Measurements from ENCODE around the gene LTBR.

Gene LTBR

GRCh38 chr12:6384499-6385436, 806 bp downstream of the LTBR start:
- DNase-seq = no peak

GRCh38 chr12:6386038-6386437, 2.1 kb downstream of the LTBR start:
- DNase-seq = no peak

DNA sequence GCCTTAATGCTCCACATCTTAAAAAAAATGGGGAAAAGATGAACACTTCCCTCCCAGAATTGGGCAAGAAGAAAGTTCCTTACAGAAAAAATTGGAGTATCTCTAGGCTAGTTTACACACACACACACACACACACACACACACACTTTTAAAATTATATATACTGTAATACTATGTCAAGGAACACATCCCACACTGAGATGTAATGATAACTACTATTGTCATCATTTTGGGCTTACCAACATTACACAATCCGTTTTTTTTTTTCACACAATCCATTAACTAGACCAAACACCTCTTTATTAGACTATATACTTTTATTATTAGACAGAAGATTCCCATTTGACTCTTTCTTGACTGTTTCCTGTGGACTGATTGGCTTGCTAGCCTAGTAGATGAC, 2.5 kb downstream of the LTBR start:
- no peak for DNase-seq

DNA sequence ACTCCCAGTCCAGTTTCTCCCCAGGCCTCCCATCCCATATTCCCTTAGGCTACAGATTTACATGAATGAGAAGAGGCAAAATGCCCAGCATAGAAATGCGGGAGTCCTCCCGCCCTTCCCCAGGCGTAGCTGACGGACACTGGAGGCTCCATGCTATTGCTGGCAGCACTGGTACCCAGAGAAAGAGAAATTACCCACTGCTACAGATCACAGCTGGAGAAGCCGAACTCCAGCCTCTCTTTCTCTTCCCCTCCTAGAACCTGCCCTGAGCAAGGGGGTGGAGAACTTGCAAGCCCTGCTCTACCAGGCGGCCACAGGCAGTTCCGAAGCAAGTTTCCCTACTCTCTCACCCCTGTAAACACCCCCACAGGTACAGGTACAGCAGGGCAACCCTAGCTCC, 3.6 kb downstream of the LTBR start:
- no peak for DNase-seq

DNA sequence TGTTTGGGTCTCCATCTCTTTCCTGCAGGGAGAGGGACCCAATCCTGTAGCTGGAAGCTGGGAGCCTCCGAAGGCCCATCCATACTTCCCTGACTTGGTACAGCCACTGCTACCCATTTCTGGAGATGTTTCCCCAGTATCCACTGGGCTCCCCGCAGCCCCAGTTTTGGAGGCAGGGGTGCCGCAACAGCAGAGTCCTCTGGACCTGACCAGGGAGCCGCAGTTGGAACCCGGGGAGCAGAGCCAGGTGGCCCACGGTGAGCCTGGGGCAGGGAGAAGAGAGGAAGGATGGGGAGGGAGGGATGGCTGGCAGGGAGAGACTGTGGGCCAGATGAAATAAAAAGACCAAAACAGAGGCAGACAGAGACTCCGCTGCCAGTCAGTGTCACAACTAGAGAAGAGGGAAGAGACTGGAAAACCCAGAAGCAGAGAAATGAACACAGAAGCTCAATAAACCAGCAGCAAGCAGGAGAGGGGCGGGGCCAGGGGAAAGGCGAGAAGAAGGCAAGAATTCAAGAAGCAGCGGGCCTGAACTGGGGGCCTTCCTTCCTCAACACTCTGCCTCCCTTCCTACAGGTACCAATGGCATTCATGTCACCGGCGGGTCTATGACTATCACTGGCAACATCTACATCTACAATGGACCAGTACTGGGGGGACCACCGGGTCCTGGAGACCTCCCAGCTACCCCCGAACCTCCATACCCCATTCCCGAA, 6.3 kb downstream of the LTBR start:
- no peak for DNase-seq

DNA sequence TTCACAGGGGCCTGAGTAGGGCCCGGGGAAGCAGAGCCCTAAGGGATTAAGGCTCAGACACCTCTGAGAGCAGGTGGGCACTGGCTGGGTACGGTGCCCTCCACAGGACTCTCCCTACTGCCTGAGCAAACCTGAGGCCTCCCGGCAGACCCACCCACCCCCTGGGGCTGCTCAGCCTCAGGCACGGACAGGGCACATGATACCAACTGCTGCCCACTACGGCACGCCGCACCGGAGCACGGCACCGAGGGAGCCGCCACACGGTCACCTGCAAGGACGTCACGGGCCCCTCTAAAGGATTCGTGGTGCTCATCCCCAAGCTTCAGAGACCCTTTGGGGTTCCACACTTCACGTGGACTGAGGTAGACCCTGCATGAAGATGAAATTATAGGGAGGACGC, 7.1 kb downstream of the LTBR start:
- DNase-seq = no peak

GRCh38 chr12:6392504-6392903, 8.5 kb downstream of the LTBR start:
- no peak for DNase-seq

DNA sequence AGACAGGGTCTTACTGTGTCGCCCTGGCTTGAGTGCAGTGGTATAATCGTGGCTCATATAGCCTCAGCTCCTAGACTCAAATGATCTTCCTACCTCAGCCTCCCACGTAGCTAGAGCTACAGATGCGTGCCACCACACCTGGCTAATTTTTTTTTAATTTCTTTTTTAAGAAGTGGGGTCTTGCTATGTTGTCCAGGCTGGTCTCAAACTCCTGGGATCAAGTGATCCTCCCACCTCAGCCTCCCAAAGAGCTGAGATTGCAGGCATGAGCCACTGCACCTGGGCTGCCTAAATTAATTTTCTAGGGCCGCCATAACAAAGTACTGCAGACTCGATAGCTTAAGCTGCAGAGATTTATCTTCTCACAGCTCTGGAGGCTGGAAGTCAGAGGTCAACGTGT, 9.1 kb downstream of the LTBR start:
- no peak for DNase-seq

GRCh38 chr12:6394398-6394797, 10.4 kb downstream of the LTBR start:
- DNase-seq = no peak

DNA sequence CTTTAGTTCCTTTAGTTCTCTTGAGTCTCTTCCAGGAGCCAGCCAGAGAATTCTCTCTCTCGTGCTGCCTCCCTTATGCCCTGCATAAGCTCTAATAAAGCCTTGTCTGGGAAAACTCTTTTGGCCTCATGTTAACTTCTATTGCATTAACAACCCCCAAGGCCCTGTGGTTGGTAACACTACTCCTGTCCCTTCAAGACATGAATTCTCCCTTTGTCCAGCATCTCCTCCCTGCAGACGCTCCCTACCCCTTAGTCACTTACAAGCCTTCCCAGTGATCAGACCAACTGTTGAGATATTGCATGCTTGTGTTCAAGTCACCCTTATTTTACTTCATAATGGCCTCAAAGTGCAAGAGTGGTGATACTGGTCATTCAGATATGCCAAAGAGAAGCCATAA, 12.1 kb downstream of the LTBR start:
- no peak for DNase-seq

DNA sequence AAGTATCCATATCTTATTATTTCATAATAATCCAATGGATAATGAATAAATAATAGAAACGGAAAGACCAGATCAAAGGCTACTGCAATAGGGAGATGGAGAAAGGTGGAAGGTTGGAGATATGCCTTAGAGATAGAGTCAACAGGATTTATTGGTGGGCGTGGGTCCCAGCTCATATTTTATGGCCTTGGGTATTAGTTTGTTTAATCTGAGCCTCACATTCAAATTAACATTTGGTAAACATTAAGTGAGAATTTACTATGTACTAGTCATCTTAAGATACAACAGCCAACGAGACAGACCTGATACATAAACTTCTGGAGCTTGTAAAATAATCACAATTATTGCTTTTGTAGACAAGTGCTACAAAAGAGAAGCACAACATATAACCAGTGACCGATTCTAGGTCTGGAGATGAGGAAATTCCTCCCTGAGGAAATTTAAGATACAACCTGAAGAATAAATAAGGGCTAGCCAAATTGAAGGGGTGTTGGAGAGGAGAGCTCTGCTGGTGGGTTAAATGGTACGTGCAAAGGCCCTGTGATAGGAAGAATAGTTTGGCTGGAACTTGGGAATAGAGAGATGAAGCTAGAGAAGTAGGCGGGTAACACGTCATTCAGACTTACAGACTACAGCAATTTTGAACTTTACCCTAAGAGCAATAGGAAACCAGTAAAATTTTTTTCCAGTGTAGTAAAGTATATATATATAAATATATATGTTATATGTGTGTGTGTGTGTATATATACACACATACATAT, 16.1 kb downstream of the LTBR start:
- DNase-seq = no peak

DNA sequence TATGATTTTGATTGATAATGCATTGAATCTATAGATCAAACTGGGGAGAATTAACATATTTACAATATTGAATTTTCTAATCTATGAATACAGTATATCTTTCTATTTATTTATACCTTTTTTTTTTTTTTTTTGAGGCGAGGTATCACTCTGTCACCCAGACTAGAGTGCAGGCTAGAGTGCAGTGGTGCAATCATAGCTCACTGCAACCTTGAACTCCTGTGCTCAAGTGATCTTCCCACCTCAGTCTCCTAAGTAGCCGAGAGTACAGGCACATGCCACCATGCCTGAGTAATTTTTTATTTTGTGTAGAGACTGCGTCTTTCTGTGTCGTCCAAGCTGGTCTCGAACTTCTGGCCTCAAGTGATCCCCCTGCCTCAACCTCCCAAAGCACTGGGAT, 20.4 kb downstream of the LTBR start:
- DNase-seq = no peak

GRCh38 chr12:6405963-6406362, 22.0 kb downstream of the LTBR start:
- no peak for DNase-seq

DNA sequence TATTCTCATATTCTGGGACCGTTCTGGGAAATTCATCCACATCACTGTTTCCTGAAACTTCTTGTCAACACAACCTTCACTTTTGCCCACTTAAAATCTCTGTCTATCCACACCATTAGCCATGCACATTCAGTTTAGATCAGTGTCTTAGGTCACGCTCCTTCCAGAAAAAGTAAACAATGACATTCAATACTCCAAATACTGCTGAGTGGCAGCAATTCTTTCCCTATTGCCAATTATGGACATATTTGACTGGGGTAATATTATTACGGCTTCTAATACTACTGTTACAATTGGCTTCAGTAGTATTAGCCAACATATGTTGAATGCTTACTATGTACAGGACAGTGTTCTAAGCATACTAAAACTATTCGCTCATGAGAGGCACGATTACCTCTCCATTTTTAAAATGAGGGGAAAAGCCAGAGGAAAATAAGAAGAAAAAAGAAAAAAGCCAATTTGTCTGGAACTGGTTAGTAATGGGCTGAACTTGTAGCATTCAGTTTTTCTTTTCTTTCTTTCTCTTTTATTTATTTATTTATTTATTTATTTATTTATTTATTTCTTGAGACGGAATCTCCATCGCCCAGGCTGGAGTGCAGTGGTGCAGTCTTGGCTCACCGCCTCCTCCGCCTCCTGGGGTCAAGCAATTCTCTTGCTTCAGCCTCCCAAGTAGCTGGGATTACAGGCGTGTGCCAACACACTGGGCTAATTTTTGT, 23.4 kb downstream of the LTBR start:
- no peak for DNase-seq

DNA sequence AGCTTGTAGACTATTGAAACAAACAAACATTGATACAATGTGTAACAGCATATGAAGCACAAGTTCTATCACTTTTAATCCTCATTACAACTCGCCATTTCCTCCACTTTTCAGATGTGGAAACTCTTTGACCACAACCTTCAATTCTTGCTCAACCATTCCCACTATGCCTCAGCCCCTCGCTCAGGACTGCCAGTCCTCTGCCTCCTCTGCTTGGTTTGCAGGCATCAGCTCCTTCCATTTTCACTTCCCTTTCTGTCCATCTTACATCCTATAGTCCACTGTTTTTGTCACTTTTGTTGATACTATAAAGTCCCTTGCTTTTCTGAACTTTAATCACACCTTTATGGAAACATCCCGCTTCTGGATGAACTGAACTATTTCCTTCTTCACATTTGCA, 32.6 kb downstream of the LTBR start:
- no peak for DNase-seq

DNA sequence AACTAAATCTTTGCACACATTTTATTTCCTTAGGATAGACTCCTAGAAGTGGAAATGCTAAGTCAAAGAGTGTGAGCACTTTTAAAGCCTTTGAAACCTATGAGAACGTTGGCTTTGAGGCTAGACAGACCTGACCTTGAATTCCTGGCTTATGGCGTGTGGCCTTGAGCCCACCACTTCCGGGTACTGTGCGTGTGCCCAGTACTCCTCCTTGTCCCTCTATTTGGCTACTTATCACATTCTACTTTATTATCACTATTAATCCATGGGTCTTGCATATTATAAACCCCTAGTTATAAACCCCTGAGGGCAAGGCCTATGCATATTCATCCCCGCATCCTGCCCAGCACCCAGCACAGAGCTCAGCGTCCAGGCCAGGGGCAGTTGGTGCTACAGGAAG, 34.8 kb downstream of the LTBR start:
- DNase-seq = no peak

GRCh38 chr12:6420364-6420763, 36.4 kb downstream of the LTBR start:
- DNase-seq = no peak

- DNase-seq = peak; percentile 56 to 74
These were observed 39.5 kb downstream of the LTBR start for GRCh38 chr12:6423267-6424007.

DNA sequence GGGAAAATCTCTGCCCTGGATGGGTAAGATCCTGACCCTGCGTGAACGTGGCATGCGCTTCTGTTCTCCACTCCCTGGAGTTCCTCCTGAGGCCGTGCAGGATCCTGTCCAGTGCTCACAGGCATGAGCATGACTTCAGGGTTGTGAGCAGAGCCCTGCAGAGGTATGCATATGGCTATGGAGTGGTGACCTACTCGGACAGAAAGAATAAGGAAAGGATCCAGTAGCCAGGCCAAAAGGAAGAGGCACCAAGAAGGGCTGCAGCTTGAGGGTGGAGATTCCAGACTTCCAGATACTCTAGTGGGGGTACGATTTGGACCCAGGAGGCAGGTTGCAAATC, 40.0 kb downstream of the LTBR start:
- DNase-seq = no peak

DNA sequence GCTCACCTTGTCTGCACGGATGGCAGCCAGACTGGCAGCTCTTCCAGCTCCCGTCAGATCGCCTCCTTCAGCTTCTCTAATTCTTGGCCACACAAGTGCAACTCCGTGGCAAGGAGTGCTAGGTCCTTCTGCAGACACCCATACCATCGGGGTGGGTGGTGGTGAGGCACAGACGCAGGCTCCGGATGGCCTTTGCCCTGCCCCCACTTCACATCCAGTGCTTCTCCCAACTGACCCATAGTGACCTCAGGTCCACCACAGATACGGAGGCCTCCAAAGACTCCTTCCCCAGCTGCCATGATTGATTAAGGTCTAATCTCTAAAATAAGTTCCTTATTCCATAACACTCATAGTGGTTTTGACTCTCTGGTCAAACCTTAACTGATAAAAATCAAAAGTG, 40.9 kb downstream of the LTBR start:
- DNase-seq = no peak

GRCh38 chr12:6425590-6426531, 41.9 kb downstream of the LTBR start:
- no peak for DNase-seq

All from stimulated activated CD4-positive, alpha-beta T cell treated with anti-CD3 and anti-CD28 coated beads, Interleukin-4, amount 100 ng/mL, for 4 hours (primary cell).